Measurements from ENCODE around the gene ERC2. TPM values are rescaled to one million over a fixed set of nuclear protein-coding genes. Genes with fewer than 3 reads are reported as not detected.

Gene ERC2
- total RNA-seq, 3 donors from 2014 or later (not counting 1 experiment from before 2014, with no cell fraction given), result not detected

DNA sequence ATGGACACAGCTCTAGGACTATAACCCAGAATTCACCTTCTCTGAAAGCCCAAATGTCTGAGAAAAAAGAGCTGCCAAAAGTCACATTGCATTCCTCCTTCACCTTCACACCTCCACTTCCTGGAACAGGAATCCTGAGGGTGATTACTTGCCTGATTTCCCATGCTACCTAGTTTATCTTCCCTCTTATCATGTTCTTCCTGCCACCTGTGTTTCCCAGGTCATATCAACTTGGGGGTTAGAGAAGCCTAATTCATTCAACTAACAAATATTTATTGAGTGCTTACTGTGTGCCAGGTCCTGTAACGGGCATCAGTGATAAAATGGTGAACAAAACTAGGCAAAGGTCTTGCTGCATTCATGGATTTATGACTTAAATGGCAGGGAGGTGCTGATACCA lies 701.5 kb downstream of the ERC2 start:
- Histone ChIP-seq H3K27ac (ENCODE audit: low read length) (no peak overlapping the region), H3K27me3 (ENCODE audit: control insufficient read depth, insufficient read depth, low read length) (no peaks in the 10 kb centered on the region), H3K4me3 (ENCODE audit: low read length) (no peak overlapping the region), H3K9me3 (ENCODE audit: control insufficient read depth, insufficient read depth, low read length) (no peaks in the 10 kb centered on the region), H3K4me1 (ENCODE audit: control insufficient read depth, insufficient read depth, low read length) (no peaks in the 10 kb centered on the region), H3K36me3 (ENCODE audit: control insufficient read depth, insufficient read depth, low read length) (no peaks in the 10 kb centered on the region)
- peaks cover 0 to 3% of the 10 kb centered on the region in 2 donors for H3K27me3 Mint-ChIP-seq (ENCODE audit: low read depth in 2 of 2)
- no peaks in the 10 kb centered on the region for H3K4me1 Mint-ChIP-seq
- 75% methylated on average over 1 of the region's 1 CpG for WGBS (ENCODE audit: insufficient coverage)
- TF ChIP-seq, protein P1, sequence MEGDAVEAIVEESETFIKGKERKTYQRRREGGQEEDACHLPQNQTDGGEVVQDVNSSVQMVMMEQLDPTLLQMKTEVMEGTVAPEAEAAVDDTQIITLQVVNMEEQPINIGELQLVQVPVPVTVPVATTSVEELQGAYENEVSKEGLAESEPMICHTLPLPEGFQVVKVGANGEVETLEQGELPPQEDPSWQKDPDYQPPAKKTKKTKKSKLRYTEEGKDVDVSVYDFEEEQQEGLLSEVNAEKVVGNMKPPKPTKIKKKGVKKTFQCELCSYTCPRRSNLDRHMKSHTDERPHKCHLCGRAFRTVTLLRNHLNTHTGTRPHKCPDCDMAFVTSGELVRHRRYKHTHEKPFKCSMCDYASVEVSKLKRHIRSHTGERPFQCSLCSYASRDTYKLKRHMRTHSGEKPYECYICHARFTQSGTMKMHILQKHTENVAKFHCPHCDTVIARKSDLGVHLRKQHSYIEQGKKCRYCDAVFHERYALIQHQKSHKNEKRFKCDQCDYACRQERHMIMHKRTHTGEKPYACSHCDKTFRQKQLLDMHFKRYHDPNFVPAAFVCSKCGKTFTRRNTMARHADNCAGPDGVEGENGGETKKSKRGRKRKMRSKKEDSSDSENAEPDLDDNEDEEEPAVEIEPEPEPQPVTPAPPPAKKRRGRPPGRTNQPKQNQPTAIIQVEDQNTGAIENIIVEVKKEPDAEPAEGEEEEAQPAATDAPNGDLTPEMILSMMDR (IDR thresholded peaks at IDR 0.05), result no peak
- peaks cover 3 to 10% of the 10 kb centered on the region in 2 donors for H3K9me3 Mint-ChIP-seq
- intact Hi-C loops (cut with micrococcal nuclease), result no loop called here
- H3K27ac Mint-ChIP-seq, result no peak overlapping the region
- no peak overlapping the region for H3K4me3 Mint-ChIP-seq
- no peak for ATAC-seq
- H3K36me3 Mint-ChIP-seq, result no peaks in the 10 kb centered on the region
- DNase-seq, result no peak

DNA sequence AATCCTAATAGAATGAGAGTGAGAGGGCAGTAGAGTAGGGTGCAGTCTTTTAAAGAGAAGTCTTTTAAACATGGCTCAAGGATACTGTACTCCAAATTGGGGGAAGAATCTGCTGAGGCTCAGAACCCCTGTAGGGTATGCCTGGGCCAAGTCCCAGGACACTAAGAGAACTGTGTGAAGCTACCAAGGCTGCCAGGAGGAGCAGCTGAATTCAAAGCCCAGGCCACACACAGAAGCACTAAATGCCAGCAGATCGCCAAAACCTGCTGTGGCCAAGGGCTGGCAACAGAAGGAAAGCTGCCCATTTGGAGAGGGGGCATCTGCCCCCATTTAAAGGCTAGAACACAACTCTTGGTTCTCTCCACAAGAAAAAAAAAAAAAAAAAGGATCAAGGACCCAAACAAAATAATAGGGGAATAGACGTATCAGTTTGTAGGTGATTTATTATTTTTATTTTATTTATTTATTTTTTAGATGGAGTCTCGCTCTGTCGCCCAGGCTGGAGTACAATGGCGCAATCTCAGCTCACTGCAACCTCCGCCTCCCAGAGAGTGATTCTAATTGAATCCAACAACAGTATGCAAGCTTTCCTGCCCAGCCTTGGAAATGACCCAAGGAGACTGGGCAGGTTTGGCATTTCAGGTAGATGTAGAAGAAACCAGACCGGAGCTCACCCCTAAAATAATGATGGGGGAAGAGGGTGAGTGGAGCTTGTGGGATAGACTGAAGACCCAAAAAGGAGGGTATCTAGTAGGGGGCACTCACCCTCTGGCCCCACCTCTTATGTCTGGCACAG lies 702.2 kb downstream of the ERC2 start:
- Histone ChIP-seq H3K27me3 (ENCODE audit: control insufficient read depth, insufficient read depth, low read length) (no peaks in the 10 kb centered on the region), H3K27ac (ENCODE audit: low read length) (no peak overlapping the region), H3K4me1 (ENCODE audit: control insufficient read depth, insufficient read depth, low read length) (no peaks in the 10 kb centered on the region), H3K4me3 (ENCODE audit: low read length) (no peak overlapping the region), H3K9me3 (ENCODE audit: control insufficient read depth, insufficient read depth, low read length) (no peaks in the 10 kb centered on the region), H3K36me3 (ENCODE audit: control insufficient read depth, insufficient read depth, low read length) (no peaks in the 10 kb centered on the region)
- peaks cover 0 to 3% of the 10 kb centered on the region in 2 donors for H3K27me3 Mint-ChIP-seq (ENCODE audit: low read depth in 2 of 2)
- peaks cover 3 to 10% of the 10 kb centered on the region in 2 donors for H3K9me3 Mint-ChIP-seq
- DNase-seq (no peak), ATAC-seq (no peak)
- intact Hi-C loops (cut with micrococcal nuclease), result no loop called here
- no peaks in the 10 kb centered on the region for H3K36me3 Mint-ChIP-seq
- no peak overlapping the region for H3K27ac Mint-ChIP-seq
- H3K4me3 Mint-ChIP-seq, result no peak overlapping the region
- H3K4me1 Mint-ChIP-seq, result no peaks in the 10 kb centered on the region
- WGBS (ENCODE audit: insufficient coverage), result 93% methylated on average over 6 of the region's 7 CpGs
- TF ChIP-seq, protein P1 (IDR thresholded peaks at IDR 0.05), result no peak

DNA sequence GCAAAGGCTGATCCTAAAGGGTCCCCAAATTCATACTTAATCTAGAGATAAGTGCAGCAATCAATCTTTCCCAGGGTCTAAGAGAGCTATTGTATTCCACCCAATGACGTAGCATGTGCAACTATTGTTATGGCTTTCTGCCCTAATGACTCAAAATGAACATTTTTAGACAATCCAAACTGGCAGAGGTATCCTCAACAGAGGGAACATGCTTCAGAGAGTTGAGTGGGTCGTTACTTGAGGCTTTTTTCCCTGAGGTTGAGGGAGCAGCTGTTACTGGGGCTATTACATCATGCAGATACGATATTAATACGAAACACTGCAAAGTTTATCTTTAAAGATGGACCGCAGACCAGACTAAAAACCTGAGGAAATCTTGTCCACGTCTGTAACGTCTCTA lies 702.9 kb downstream of the ERC2 start:
- no peak overlapping the region for H3K4me3 ChIP-seq (ENCODE audit: low read length)
- H3K27me3 Mint-ChIP-seq (ENCODE audit: low read depth in 2 of 2), result peaks cover 0 to 3% of the 10 kb centered on the region in 2 donors

More for the DNA sequence above, 702.9 kb downstream of the ERC2 start:
- no peaks in the 10 kb centered on the region for H3K4me1 Mint-ChIP-seq
- intact Hi-C loops (cut with micrococcal nuclease), result no loop called here
- Histone ChIP-seq H3K27me3 (ENCODE audit: control insufficient read depth, insufficient read depth, low read length) (no peaks in the 10 kb centered on the region), H3K36me3 (ENCODE audit: control insufficient read depth, insufficient read depth, low read length) (no peaks in the 10 kb centered on the region), H3K4me1 (ENCODE audit: control insufficient read depth, insufficient read depth, low read length) (no peaks in the 10 kb centered on the region), H3K9me3 (ENCODE audit: control insufficient read depth, insufficient read depth, low read length) (no peaks in the 10 kb centered on the region), H3K27ac (ENCODE audit: low read length) (no peak overlapping the region)
- H3K9me3 Mint-ChIP-seq, result peaks cover 3 to 10% of the 10 kb centered on the region in 2 donors
- no peaks in the 10 kb centered on the region for H3K36me3 Mint-ChIP-seq
- WGBS (ENCODE audit: insufficient coverage), result 75% methylated on average over 7 of the region's 7 CpGs
- no peak for ATAC-seq
- TF ChIP-seq, protein P1 (IDR thresholded peaks at IDR 0.05), result no peak
- no peak for DNase-seq
- H3K4me3 Mint-ChIP-seq, result no peak overlapping the region
- H3K27ac Mint-ChIP-seq, result no peak overlapping the region

All from natural killer cell (primary cell).